ENCODE results near the gene PCYT1A.
"Not testable (repeated sequence)": the region's sequence is repeated elsewhere in the genome, so short reads cannot be mapped to it uniquely, and the experiment has no call there.

The PCYT1A gene

GRCh38 chr3:196287440-196288140 is at the start of gene PCYT1A:
Gene PCYT1A, minus strand, starts transcription at chr3:196287726. Its CDS starts 17,195 bp downstream, at chr3:196270531.
- DNase-seq (ENCODE audit: low spot score): peak; percentile 97

GRCh38 chr3:196336319-196337145 is 49.0 kb upstream of the PCYT1A start:
- DNase-seq (ENCODE audit: low spot score): no peak

DNA sequence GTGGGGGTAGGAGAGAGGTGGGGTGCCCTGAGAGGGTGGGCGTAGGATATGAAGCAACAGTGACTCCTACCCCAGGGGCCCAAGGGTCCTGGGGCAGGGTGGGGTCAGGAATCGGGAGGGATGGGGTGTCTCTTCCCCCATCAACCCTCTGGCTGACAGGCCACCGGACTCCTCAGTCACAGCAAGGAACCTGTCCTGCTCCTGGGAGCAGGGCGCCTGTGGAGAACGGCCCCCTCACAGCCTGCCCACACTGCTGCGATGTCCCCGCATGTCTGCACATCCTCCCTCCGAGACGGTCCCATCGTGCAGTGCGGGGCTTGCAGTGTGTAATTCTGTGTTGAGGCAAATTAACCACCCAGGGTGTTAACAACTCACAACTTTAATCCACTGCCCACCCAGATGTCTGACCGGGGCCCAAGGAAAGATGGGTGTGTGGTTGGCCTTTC is 48.0 kb upstream of the PCYT1A start:
- DNase-seq (ENCODE audit: low spot score): no peak

GRCh38 chr3:196334982-196335381 is 47.5 kb upstream of the PCYT1A start:
- no peak for DNase-seq (ENCODE audit: low spot score)

GRCh38 chr3:196332168-196332567 is 44.6 kb upstream of the PCYT1A start:
- DNase-seq (ENCODE audit: low spot score): no peak

GRCh38 chr3:196327405-196327804 is 39.9 kb upstream of the PCYT1A start:
- DNase-seq (ENCODE audit: low spot score): peak; percentile 35

GRCh38 chr3:196326936-196327335 is 39.4 kb upstream of the PCYT1A start:
- no peak for DNase-seq (ENCODE audit: low spot score)

GRCh38 chr3:196323691-196324090 is 36.2 kb upstream of the PCYT1A start:
- DNase-seq (ENCODE audit: low spot score): peak; percentile 36

DNA sequence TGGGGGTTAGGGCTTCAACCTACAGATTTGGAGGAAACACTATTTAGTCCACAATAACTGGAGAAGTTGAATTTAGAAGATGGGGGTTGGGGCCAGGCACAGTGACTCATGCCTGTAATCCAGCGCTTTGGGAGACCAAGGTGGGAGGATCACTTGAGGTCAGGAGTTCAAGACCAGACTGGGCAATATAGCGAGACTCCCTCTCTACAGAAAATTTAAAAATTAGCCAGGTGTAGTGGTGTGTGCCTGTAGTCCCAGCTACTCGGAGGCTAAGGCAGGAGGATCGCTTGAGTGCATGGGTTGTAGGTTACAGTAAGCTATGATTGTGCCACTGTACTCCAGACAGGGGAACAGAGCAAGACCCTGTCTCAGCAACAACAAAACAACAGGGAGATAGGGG is 35.5 kb upstream of the PCYT1A start:
- DNase-seq (ENCODE audit: low spot score): no peak

DNA sequence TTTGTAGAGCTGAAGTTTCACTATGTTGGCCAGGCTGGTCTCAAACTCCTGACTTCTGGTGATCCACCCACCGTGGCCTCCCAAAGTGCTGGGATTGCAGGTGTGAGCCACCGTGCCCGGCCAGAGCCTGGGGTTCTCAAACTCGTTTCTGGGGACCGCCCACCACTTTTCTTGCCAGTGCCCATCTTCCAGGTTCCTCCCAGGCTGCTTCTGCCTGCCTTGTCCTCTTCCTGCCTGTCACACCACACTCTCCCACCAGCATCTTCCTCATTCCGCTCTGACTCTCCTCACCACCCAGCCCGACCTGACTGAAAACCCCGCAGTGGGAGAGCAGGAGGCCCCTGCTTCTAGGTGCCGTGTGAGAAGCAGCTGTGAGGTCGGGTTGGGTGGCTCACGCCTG is 33.6 kb upstream of the PCYT1A start:
- no peak for DNase-seq (ENCODE audit: low spot score)

DNA sequence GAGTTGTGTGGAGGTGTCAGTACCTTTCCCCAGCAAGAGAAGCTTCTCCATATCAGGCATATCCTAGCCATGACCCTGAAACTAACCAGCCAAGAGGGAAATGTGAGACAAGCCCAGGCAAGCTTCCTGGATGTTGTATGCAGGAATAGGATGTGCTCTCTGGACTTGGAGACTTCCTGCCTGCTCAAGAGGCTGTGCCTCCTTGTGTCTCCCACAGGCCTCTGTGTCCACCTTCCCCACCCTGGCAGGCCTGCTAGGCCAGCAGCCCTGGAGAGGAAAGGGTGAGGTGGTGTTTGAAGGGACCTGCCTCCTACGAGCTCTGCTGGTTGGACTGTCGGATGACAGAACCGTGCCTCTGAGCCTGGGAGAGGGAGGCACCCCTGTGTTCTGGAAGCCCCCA is 32.6 kb upstream of the PCYT1A start:
- DNase-seq (ENCODE audit: low spot score): no peak

DNA sequence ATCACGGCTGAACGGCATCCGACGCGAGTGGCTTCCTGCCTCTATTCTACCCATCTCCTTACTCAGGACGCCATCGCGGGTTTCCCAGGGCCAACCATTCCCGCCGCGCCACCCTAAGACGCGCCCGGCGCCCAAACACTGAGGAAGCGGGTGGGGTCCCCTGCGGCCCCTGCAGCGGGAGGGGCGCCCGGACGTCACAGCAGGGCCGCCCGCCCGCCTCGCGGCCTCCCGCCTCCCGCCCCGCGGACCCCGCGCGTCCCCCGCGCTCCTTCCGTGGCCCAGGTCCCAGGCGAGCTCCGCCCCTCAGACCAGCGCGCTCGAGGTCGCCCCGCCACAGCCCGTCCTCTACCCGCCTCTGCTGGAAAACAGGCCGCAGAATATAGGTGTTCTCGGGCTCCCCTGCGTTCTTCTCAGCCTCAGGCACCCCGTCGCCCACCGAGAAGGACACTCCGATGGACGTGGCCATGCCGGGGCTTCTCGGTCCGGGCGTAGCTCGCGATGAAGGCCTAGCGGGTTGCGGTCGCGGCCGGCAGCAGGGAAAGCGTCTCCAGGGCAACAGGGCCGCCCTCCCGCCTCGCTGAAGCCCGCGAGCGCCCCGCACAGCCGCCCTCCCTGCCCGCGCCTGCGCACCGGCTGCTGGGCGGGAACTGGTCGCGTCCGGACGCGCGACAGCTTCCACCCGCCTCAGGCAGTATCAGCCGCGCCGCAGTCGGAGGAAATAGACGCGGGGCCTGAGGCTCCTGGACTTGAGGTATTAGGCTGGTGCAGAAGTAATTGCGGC is 30.4 kb upstream of the PCYT1A start, which contains the start of gene DYNLT2B:
DYNLT2B (minus strand) TSS at position 554 of the 781 bp plus-strand sequence; CDS start at position 466, 88 bp downstream.
- peak; percentile 100 for DNase-seq (ENCODE audit: low spot score)

DNA sequence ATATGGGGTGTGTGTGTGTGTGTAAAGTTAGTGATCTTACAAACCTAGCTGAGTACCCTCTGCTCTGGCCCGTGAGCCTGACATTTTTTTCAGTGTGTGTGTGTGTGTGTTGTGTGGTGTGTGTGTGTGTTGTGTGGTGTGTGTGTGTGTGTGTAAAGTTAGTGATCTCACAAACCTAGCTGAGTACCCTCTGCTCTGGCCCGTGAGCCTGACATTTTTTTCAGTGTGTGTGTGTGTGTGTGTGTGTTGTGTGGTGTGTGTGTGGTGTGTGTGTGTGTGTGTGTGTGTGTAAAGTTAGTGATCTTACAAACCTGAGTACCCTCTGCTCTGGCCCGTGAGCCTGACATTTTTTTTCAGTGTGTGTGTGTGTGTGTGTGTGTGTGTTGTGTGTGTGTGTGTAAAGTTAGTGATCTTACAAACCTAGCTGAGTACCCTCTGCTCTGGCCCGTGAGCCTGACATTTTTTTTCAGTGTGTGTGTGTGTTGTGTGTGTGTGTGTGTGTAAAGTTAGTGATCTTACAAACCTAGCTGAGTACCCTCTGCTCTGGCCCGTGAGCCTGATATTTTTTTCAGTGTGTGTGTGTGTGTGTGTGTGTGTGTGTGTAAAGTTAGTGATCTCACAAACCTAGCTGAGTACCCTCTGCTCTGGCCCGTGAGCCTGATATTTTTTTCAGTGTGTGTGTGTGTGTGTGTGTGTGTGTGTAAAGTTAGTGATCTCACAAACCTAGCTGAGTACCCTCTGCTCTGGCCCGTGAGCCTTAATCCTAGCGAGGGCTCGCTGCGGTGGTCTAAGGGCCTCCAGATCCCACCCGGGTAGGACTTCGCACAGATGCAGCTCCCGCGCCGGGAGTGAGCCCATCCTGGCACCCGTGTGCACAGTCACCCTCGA is 29.5 kb upstream of the PCYT1A start:
- DNase-seq (ENCODE audit: low spot score): peak; percentile 64

- DNase-seq (ENCODE audit: low spot score): no peak
Measured at GRCh38 chr3:196315821-196316220, 28.3 kb upstream of the PCYT1A start.

DNA sequence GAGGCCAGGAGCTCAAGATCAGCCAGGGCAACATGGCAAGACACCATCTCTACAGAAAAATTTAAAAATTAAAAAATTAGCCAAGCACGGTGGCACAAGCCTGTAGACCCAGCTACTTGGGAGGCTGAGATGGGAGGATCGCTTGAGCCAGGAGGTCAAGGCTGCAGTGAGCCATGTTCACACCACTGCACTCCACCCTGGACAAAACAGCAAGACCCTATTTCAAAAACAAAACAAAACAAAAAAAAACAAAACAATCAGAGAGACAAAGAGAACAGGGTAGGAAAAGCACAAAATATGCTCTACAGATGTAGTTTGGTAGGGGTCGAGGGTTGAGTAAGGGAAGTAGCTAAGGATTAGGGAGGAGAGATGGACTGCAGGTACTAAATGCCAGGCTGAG is 27.1 kb upstream of the PCYT1A start:
- DNase-seq (ENCODE audit: low spot score): no peak

DNA sequence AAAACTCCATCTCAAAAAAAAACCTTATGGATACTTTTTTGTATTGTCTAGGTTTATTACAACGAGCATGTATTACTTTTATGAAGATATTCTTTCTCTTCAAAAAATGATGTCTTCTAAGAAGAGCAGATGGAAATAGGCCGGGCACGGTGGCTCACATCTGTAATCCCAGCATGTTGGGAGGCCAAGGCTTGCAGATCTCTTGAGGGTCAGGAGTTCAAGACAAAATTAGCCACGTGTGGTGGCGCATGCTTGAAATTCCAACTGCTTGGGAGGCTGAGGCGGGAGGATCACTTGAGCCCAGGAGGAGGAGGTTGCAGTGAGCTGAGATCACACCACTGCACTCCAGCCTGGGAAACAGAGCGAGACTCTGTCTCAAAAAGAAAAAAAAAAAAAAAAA is 26.6 kb upstream of the PCYT1A start:
- DNase-seq (ENCODE audit: low spot score): not testable (repeated sequence)

DNA sequence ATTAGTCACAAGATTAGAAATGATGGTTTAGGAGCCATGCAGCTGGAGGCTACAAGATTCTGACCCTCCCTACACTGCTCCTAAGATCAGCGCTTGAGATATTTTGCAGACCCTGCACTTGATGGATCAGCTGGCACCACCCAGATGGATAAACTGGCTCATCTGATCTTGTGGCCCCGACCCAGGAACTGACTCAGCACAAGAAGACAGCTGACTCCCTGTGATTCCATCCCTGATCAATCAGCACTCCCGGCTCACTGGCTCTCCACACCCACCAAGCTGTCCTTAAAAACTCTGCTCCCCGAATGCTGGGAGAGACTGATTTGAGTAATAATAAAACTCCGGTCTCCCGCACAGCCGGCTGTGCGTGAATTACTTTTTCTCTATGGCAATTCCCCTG is 15.4 kb upstream of the PCYT1A start:
- DNase-seq (ENCODE audit: low spot score): not testable (repeated sequence)

DNA sequence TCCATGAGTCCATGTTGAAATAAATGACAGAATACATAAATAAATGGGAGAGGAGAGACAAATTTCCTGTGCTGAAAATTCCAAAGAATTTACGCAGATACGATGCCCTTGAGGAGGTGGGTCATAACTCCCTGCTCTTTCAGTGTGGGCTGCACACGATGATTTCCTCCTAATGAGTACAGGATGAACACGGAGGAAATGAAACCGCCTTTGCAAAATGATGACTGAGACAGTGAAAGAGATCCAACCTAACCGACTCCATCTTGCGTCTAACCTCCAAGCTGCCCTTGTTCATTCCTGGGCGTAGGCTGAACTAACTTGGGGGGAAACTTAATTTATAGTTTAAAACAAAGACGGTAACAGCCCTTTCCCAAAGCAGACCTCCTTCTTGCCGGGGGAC is 15.0 kb upstream of the PCYT1A start:
- DNase-seq (ENCODE audit: low spot score): not testable (repeated sequence)

DNA sequence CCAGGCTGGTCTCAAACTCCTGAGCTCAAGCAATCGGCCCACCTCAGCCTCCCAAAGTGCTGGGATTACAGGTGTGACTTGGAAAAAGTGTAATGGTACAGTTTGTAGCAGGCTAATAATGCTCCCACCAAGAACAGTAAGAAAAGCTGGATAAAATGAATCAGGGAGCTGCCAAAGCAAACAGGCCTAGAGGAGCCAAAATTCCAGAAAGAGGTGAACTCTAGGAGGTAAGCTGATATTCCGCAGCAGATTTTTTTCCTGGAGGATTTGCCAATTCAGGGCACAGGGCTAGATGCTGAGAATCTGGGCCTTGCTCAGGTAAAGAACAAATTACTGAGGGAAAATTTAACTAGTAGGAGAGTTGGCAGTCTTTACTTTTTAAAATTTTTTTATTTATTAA is 11.0 kb upstream of the PCYT1A start:
- no peak for DNase-seq (ENCODE audit: low spot score)

DNA sequence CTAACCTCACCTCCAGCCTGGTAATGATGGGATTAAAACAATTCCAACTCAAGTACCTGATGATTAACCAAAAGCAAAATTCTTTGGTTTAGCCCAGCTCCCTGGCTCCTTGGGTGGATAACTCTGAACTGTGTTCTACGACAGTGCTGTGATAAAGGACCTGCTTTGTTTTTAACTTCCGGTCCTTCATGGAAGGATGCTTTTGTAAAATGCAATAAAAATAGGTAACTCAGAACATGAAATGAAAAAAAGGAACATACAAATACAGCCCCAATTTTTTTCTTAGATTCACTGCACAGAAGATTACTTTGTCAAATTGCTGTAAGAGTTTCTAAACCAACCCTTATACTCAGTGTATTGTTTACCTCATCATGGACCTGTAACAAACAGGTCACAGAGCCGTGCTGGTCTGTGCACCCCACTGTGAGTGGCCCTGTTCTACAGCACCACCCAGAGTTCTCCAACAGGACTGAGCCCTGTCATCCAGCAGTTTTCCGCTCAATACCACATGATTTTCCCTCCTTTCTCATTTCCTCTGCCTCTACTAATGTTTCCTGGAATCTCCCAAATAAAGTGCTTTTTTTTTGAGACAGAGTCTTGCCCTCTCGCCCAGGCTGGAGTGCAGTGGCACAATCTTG is 4.9 kb upstream of the PCYT1A start:
- DNase-seq (ENCODE audit: low spot score): no peak

DNA sequence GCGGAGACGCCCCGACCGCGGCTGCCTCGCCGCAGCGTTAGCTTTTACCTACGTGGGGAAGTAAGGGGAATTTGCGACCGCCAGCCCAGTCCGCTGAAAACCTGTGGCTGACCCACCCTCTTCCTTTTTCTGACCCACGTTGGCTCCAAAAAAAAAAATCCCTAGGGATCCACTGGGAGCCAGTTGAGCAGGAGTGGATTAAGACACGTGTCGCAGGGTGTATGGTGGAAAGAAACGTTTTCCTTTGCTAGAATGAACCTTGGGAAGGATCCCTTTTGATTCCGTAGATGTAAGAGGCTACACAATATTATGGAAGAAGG is 575 bp upstream of the PCYT1A start:
- DNase-seq (ENCODE audit: low spot score): no peak

All from AG20443 (cell line).